ENCODE data around the gene ZNF322.

ZNF322 gene

GRCh38 chr6:26588965-26589364, 70.6 kb downstream of the ZNF322 start:
- DNase-seq (ENCODE audit: low spot score) = no peak
